ENCODE results near the gene SF3A1.

Gene SF3A1

DNA sequence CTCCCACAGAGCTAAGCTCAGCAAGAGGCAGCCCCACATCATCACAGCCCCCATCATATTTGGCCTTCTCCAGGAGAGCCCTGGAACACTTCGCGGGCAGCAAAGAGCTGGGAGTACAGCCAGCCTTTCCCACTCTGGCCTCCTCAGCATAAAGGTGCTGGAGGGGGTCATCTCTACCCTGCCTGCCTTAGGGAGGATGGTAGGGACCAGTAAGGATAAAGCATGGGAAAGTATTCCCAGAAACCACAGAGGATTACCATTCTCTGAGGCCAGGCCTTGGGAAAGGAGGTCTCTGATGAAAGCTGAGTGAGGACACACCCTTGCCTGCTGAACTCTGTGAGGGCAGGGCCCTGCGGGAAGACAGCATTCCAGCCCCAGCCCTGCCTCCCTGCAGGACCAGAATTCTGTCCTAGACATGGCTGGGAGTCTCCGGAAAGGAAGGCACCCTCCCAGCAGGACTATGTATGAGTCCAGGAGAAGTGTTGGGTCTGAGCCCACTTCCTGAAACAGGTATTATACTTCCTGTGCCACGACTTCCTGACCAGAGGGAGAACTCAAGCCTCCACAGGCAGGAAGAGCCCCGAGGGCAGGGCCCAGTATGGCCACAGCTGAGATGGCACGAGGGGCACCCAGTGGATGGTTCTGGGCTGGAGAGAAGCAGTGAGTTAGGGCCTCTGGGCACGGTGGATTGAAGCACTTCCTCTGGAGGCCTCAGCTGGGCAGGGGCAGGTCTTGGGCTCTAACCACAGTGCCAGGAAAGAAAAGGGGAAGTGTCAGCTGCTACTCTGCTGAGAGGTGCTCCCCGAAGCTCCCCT, 54.5 kb downstream of the SF3A1 start:
- DNase-seq (ENCODE audit: low spot score), result no peak

DNA sequence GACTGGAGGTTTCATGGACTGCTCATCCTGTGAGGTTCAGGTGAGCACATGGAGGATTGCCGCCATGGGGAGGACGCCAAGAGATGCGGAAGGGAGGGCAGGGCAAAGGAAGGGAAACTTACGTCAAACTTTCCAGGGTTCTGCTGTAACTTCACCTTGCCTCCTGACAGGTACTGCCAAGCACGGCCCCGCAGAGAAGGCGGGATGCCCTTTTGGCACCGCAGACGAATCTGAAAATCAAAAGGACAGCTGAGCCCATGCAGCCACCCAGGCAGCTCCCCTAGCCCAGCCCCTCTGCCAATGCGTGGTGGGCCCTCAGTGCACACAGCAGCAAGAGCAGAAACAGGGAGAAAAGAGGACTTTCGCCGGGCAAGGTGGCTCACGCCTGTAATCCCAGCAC, 57.4 kb downstream of the SF3A1 start:
- DNase-seq (ENCODE audit: low spot score), result no peak

DNA sequence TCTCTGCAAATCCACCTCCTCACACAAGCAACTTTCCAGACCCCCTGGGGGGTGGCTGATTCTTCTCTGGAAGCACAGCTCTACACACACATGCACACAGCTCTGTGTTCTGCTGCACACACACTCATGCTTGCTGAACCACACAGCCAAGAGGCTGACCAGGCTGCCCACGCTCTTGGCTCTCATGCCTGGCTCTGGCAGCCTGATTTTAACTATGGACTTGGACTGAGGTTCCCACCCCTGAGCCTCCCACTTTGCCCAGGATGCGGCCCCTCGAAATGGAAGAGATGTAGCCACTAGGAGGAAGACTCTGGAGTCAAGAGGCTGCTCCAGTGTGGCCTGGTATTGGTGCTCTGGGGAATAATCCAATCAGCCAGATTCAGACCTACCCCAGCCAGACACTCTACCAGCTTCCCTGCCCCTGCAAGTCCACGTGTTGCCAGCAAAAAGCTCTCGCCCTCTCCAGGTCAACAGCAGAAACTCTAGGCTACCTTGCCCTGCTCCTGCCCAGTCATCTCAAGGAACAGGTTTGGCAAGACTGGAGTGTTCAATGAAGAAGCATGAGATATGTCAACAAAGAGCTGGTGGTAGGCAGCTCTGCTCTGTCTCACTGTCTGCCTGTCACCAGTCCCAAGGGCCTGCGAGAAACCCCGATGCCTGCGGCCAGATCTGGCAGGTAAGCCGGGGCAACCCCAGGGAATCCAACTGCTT, 58.5 kb downstream of the SF3A1 start:
- no peak for DNase-seq (ENCODE audit: low spot score)

DNA sequence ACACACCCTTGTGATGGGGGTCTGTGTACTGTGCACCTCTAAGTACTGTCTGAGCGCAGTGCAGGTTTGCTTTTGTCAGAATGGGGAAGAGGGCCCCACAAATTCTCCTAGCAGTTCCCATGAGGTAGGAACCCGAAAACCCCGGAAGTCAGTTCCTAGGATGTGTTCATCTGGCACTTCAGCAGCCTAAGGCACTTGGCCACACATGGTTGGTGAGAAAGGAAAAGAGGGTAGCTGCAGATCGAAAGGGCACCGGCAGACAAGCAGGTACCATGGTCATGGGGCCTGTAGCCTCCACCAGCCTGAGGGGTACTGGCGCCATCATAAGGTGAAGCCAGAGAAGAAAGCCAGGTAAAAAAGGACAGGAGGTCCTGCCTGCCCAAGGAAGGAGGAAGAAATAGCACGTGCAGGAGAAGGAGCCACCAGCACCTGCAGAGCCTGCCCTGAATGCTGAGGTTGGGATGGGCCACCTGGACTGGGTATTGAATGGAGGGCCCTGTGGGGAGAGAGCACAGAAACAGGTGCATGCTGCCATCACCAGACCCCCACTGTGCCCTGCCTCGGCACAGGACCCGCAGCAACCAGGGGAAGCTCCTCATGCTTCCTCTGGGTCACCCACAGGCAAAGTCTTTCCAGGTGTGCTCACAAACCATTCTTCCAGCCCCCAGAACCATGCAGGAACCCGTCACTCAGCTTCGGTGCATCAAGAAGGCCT, 59.3 kb downstream of the SF3A1 start:
- no peak for DNase-seq (ENCODE audit: low spot score)

DNA sequence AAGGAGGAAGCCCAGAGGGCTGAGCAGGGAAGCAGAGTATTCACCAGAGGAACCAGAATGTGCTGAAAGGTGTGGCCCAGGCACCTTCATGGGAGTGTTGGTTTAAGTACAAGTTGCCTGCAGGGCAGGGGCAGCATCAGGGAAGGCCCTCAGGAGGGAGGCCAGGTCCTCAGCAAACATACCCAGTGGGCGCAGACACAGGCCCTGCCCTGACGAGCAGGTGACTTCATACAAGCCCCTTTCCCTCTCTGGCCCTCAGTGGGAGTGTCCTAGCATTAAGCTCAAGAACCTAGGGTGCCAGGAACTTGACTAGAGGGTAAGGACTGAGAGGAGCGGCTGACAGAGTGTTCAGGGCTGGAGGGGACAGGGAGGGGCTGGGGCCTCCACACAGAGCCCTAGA, 59.9 kb downstream of the SF3A1 start:
- DNase-seq (ENCODE audit: low spot score), result no peak

DNA sequence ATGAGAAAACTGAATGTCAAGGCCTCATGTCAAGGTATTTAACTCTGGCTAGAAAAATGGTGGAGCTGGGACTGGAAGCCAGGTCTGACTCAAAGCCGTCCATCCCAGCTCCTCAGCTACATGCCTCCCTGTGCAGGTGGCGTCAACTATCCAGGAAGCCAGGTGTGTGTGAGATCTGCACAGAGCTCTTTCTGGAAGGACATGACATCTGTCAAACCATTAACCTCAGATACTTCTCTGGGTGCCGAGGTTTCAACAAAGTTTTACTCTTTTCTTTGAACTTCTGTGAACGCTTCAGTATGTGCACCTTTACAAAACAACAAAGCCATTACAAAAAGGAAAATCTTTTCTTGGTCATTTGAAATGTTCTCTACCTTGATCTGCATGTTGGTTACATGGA, 60.4 kb downstream of the SF3A1 start:
- peak; percentile 24 for DNase-seq (ENCODE audit: low spot score)

DNA sequence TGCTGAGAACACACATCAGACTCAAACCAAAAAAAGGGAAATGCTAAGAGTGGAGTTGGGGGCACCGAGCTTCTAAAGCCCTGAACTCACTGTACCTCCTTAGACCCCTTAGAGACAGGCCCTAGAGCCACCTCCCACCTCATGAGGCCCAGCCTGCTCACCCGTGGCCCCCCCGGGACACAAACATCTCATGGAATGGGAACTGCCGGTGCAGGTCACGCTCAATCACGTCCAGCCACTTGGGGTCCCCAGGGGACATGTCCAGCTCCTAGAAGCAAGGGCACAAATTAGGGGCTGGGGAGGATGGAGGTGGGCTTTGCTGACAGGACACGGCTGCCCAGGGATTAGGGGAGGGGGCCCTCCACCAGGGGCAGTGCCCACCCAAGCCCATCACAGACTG, 61.1 kb downstream of the SF3A1 start:
- DNase-seq (ENCODE audit: low spot score), result no peak

DNA sequence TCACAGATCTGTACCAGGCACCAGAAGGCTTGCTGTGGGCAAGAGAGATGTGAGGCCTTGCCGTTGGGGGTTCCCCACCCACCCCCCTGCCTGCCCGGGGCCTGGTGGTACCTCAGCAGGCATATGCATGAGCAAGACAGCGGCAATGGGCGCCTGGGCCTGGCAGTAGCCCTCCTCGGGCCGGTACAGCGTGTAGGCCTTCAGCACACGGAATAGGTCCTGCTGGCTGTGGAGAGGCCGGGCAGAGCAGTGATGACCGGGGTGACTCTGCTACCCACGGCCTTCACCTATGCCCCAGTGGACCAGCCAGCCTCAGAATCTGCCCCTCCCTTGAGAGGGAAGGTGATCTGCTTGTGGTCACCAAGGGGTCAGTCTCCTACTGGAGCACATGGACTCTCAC, 61.9 kb downstream of the SF3A1 start:
- DNase-seq (ENCODE audit: low spot score), result no peak

DNA sequence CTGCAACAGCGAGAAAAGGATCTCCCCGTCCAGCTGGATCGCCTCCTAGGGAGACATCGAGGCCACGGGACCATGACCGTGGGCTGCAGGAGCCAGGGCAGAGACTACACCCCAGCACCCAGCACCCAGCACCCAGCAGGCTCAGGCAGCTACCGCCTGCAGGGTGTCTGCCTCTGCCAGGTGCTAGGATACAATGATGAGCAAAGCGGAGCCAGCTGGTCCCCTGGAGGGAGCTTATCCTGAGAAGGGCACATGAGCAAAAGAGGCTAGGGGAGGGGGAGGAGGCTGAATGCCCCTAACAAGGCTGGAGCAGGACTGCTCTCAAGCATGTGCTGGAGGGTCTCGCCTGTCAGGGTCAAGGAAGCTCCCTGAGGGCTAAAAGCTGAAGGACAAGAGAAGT, 62.6 kb downstream of the SF3A1 start:
- DNase-seq (ENCODE audit: low spot score), result no peak

DNA sequence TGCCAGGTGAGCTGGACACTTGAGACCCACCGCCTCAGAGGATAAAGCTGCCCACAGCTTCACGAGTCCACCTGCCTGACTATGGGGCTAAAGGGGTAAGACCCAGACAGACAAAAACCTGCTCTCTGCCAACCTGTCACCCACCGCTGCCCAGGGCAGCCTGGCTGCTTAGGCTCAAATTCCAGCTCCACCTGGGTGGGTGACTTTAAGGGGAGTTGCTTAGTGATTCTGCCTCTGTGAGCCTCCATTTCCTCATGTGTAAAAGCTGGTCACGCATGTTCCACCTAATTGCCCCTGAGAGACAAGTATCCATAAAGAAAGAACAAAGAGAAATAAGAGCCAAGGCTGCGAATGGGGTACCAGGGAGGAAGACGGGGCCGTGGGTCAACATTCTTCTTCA, 63.7 kb downstream of the SF3A1 start:
- no peak for DNase-seq (ENCODE audit: low spot score)

DNA sequence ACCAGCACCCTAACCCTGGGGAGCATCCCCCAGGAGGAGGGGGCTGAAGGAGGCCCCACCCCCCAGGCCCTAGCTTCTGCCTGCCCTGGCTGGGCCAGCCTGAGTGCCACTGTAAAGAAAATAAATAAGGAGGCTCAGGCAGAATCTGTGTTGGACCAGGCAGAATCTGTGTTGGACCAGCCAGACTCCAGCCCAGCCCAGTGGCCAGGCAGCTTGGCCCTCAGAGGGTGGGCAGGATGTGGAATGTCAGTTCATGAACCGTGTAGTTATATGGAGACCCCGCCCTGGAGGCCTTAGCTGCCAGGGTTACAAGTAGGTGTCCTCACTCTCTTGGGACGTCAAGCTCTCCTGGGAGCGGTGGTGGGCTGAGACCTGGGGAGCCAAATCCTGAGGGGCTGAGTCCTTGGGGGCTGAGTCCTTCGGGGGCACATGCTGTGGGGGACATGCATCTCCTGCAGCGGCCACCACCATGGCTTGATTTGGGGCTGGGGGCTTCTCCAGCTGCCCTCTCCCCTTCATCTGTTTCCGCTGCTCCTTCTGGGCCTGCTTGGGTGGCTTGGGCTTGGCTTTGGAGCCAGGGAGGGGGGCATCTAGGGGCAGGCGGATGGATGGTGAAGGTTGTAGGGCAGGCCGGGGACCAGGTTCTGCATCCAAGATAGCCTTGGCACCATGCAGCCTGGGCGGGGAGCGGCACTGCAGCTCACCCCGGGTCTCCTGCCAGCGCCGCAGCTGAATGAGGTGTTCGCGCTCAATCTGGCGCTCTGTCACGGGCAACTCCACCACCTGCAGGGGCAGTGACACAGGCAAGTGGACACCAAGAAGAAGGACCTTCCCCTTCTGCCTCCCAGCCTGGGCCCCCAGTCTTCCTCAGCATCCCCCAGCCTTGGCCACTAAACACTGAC, 64.4 kb downstream of the SF3A1 start:
- no peak for DNase-seq (ENCODE audit: low spot score)

DNA sequence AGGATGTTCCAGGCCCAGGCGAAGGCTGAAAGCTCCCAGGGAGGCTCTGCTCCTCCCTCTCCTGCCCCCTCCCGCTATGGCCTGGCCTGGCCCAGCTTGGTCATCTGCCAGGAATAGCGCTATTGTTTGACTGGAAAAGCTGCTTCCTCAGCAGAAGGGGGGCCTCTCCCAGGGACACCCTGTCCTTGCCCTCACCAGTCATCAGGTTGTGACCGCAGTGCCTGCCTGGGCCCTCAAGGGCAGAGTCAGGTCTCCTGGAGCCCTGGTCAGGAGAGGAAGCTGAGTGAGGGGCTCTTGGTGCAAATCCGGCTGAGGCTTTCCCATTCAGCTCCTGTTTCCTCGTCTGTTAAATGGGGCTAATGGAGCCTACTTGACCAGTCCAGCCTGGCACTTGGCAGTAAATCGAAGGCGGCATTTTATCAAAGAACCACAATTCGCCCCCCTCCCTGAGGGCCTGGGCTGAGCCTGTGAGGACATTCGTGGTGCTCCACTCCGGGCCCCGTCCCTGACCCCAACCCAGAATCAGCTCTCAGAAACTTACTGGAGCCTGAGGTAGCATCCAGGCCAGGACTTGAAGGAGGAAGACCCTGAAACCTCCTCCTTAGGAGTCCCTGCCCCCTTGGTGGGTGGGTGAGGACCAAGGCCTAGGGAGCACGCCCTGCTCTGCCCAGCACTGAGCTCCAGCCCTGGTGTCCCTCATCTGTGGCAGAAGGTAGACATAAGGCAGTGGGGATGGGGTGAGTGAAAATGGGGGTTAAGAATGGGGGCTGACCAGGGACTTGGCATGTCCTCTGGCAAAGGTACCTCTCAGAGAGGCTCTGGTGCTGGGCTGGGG, 65.4 kb downstream of the SF3A1 start:
- no peak for DNase-seq (ENCODE audit: low spot score)

DNA sequence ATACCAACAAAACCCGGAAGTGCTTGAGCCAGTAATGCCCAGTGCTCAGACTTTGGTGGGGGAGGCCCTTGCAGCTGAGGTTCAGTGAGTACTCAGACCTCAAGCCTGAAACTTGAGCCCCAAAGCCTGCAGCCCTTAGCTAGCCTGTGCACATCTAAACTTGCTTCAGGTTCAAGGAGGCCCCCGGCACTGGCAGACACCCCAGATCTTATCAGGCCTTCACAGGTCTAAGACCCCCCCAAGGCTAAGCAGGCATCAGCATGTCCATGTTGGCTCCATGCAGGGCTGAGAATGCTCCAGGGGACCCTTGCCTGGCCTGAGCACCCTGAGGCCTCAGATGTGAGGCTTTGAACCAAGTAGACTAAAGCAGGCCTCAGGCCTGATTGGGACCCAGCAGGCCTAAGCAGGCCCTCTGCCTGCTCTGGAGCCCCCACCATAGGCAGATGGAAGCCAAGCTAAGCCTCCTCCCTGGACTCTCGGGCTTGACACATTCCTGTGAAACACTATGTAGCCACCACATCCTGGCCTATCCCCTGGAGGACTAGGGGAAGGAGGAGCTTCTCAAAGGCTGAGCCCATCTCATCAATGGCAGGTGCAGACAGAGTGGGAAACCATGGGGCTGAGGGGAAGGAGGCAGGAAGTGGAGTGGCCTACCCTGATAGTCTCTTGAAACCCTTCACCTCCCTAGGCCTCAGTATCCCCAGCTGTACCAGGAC, 66.2 kb downstream of the SF3A1 start:
- DNase-seq (ENCODE audit: low spot score), result no peak

DNA sequence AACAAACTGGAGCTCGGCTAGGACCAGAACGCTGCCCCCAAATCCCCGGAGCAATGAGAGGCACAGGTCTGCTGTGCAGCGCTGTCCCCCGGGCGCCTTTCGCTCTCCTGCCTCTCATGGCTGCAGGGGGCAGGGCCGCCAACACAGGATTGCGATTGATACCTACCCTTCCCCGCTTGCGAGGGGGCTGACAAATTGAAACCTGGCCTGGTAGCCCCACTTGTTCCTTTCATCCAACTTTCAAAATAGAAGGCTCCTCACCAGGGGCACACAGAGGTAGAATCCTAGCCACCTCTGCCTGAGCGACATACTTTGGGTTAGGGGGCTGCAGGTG, 66.7 kb downstream of the SF3A1 start:
- DNase-seq (ENCODE audit: low spot score), result no peak

DNA sequence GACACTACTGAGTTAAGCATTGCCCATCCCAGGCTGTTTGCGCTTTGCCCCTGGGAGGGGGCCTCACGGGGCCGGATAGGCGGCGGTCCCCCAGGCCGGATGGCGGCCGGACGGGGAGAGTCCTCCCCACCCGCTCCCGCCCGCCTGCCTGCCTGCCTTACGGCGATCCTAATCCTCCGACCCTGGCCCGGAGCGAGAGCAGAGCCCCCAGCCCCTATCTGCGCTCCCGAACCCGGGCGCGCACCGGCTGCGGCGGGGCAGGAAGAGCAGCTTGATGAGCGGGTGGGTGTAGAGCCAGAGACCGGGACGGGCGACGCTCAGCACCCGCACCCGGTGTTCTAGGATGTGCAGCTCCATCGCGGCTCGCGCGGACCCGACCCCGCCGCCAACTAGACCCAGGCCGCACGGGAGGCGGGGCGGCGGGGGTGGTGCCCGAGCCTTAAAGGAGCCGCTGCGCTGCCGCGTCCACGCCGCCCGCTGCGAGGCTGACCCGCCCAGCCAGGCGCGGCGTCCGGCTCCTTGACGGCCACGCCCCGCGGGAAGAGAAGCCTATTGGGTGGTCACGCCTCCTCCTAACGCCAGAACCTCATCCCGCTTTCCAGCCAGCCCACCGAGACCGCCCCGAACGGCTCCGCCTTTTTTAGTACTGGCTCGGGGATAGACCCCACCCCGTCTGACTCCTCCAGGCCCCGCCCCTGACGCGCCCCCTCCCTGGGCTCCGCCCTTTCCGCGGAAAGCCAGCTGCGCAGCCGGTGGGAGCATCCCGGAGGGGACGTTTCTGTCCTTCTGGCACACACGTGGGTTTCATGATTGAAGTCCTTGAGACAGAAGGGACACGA, 67.3 kb downstream of the SF3A1 start, which contains the start of gene CASTOR1:
CASTOR1 (minus strand) TSS at position 365 of the 839 bp plus-strand sequence; CDS start at position 357, 8 bp downstream.
- peak; percentile 90 for DNase-seq (ENCODE audit: low spot score)

DNA sequence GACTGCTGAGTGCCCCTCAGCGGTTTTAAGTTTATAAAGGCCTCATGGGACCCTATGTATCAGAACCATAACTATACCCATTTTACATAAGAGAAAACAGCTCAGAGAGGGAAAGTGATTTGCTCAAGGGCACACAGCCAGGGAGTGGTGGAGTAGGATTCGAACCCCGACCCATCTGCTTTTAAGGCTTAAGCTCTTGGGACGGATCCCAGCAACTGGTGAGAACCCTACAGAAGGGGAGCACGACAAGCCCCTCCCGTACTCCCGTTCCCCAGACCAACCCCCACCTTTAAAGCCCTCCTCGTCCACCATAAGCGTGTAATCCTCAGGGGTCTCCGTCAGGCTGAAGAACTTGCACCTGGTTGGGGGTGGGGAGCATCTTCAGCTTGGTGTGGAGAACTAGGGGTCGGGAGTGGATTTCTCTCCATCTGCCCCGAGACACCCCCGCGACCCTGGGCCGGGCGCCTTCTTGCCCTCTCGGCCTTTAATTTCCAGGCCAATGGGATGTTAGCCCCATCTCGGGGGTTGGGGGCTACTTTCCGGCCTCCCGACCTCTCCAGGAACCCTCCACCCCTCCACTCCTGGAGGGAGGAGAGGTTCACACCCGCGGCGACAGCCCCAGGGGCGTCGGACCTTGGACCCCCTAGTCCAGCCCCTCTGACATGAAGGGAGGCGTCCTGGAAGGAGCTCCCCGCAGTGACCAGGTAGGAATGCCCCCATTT, 68.1 kb downstream of the SF3A1 start:
- DNase-seq (ENCODE audit: low spot score), result no peak

DNA sequence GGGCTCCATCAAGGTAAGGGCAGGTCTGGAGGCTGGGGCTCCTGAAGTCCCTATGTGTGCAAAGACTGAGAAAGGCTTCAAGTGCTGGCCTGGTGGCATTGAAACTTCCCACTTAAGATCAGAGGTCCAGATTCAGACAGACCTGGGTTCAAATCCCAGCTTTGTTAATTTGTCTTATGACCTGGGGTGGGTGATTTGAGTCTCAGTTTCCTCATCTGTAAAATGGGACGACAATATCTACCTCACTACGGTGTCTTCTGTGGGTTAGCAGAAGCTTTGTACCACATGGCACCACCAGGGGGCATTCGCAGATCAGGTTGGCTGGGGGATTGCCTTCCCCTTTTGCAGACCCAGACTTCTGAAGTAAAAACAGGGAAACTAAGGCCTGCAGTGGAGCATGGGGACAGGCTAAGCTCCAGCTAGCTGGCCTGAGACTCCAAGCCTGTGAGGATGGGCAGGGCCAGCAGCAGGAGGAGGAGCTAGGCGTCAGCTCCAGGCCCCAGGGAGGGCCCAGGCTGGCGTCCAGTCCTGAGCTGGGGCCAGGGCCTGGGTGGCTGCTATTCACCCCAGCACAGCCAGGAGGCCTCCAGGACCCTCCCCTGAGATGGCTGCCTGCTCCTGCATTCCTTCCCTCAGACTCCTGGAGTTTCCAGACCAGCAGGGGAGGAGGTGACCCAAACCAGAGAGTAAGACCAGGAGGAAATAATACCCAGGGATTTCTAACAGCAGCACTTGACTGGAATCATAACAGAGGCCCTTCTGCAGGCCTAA, 68.9 kb downstream of the SF3A1 start:
- DNase-seq (ENCODE audit: low spot score), result peak; percentile 88

Data from CD4-positive, alpha-beta T cell treated with Interleukin-6 at 100 ng/mL for 8 hours (primary cell).